ENCODE results near the gene EFS.

Gene EFS

DNA sequence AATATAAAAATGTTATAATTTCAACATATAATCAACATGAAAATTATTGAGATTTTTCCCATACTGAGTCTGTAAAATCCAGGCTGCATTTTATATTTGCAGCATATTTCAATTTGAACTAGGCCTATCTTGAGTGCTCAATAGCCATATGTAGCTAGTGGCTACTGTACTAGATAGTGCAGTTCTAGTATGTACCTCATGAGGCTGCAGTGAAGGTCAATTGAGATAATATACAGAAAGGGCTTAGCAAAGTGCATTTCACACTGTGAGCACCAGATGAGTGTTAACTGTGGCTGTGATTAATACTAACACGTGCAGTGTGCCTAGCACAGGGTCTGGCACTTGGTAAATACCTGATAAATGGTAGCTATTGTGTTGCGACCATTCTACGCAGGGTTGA is 6.9 kb downstream of the EFS start:
- DNase-seq (ENCODE audit: low spot score): no peak

DNA sequence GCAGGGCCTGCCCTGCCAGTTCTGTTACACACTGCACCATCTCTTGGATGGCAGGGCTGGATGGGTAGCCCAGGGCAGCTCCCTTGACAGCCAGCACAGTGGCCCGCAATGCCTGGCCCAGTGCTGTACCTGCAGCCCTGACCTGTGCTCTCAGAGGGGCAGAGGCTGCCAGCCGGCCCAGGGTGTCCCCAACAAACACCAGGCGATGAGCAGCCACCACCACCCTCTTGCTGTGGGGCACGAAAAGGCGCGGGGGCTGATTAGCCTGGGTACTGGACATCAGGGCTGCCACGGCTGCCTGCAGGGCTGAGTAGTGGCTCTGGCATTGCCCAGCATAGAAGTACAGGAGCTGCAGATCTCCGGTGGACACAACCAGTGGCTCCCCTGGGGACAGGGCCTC is 7.7 kb downstream of the EFS start:
- DNase-seq (ENCODE audit: low spot score): no peak

DNA sequence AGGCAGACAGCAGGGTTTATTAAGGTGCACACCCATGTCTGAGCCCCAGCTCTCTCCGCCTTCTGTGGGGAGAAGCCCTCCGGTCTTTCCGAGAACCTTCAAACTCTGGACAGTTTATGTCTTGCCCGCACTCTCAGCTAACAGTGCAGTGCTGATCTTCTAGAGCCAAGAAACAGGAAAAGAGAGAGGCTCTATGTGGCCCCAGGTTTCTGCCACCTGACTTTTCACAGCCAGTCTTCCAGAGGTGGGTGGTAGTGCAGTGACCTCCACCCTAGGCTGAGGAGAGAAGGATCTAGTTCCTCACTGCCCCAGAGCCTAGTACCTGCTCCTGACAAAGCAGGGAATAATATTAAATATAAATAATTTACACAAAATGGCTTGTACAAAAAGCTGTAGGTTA is 8.3 kb downstream of the EFS start:
- DNase-seq (ENCODE audit: low spot score): no peak

DNA sequence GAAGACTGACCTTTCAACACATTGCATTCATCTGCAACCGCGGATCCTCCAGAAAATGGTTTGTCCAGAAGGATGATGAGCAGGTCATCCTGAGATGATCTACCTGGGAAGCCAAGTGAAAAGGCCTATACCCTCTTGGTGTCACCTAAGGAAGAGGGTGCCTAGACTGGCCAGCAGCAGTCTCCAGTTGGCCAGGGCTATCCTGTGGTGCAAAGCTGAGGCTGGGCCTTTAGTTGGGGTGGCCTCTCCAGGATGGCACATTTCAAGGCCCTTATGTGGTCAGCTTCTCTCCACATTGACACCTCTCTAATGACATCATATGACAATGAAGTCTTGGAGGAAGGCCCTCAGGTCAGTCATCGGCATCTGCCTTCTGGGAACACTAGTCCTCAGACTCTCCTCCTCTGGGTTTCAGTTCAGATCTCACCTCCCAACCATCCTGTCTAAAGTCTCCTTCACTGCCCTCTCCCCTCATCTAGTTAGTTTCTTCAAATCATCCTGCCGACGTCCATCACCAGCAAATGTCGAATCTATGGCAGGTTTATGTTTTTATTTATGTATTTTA is 9.0 kb downstream of the EFS start:
- no peak for DNase-seq (ENCODE audit: low spot score)

DNA sequence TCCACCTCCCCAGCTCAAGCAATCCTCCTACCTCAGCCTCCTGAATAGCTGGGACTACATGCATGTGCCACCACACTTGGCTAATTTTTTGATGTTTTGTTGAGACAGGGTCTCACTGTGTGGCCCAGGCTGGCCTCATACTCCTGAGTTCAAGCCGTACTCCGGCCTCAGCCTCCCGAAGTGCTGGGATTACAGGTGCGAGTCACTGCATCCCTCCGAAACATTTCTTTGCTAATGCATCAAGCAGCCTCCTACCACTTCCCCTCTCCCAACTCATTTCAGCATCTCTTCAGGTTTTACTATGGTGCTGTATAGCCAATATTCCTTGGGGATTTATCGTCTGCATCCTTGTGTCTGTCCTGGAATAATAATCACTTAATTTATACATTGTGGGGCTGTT is 10.0 kb downstream of the EFS start:
- no peak for DNase-seq (ENCODE audit: low spot score)

DNA sequence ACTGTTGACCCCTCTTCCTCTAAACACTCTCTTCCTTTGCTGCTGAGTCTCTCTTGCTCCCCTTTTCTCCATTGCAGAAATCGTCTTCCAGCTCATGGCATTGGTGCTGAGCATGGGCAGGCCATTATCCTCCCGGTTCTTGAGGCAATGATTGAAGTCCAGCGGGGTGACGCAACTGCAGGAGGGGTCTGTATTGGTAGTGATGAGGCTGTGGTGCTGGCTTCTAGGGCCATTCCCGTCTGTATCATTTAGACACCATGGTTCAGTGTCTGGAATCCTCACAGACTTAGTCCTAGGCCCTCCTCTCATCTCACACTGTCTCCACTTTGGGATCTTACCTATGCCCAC is 11.6 kb downstream of the EFS start:
- DNase-seq (ENCODE audit: low spot score): no peak

DNA sequence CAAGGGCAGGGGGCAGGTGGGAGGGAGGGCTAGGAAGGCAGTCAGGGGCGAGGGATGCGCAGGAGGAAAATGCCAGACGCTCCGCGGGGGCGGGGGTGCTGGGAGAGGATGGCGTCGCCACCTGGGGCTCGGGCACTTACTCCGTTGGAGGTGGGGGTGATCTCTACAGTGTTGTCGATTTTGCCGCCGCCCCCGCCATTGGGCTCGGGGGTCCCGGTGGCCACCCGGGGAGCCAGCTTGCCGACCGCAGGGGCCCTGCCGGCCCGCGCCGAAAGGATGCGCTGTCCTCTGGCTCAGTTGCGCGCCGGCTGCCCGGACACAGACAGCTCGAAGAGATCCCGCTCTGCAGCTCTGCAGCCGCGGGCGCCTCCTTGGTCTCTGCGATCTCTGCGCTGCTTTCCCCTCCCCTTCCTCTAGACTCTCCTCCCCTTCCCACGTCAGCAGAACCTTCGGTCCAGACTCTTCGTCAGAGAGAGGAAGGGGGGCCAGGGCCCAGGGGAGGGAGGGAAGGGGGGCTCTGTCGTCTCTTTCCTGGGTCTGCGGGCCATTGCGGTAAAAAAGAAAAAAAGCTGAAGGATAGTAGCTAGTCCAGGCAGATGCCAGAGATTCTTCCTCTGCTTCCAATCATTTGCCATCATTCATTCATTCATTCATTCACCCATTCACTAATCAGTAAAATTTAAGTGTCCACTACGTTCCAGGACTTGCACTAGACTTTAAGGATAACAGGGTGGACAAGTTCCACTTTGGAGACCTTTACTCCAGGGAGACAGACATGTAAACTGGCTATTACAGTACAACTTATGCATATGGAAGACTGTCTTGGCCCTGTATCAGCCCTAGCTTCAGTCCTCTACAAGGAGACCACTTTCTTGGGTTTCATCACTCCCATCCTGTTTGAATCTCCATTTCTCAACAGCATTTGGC is 12.2 kb downstream of the EFS start, which contains the start of gene SLC22A17:
Gene SLC22A17 (minus strand): TSS at position 382 of the 927 bp plus-strand sequence.
- no peak for DNase-seq (ENCODE audit: low spot score)

DNA sequence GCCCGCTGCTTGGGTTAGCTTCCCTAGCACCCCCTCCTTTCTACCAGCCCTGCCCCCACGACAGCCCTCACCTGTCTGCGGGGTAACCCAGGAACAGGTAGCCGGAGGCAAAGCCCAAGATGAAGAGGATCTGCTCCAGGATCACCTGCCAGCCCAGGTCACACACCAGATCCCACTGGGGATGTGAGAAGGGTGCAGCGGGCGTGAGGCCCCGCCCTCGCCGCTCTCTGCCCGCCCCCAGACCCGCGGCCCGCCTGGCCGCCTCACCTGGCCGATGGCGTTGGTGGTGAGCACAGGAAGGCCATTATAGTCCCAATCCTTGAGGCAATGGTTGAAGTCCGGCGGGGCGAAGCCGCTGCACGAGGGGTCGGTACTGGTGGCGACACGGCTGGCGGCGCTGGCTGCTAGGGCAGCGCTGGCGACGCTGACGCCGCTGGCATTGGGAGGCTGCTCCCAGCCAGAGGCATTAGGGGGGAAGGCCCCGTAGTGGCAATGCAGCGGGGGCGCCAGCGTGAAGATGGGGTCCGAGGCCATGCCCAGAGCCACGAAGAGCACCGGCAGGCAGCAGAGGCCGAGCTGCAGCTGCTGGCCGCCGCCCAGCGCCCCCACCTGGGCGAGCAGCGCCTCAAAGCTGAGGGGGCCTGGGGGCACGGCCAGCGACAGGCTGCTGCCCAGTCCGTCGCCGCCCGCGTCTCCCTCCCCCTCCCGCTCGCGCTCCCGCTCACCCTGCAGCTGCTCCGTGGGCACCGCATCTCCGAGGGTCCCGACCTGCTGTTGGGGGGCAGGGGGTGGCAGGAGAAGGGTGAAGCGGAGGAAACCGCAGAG is 13.1 kb downstream of the EFS start:
- DNase-seq (ENCODE audit: low spot score): no peak

DNA sequence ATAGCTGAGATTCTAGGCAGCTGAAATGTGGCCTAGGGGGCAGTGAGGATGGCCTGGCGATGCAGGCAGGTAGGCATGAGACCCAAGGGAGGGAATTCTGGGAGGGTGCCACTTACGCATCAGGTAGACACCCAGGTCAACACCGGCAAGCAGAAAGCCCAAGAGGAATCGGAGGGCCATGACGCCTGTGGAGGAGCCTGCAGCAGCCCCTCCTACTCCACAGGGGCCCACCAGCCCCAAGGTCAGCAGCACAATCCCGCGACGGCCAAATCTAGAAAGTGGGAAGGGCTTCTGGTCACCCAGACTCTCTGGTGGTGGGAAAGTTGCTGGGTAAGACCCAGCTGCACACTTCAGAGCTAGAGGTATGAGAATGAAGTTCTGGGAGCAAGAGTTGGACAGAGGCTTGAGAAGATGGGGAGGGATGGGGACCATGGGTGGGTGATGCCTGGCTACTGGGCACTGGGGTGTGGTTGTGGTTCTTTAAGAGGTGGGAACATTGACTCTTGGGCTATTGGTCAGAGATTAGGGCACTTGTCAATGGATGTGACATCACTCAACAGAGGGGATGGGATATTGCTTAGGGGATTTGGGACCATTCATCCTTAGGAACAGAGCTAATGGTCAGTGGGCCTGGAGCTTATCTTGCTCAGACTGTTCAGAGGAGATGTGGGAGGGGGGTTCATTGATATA is 15.7 kb downstream of the EFS start:
- no peak for DNase-seq (ENCODE audit: low spot score)

DNA sequence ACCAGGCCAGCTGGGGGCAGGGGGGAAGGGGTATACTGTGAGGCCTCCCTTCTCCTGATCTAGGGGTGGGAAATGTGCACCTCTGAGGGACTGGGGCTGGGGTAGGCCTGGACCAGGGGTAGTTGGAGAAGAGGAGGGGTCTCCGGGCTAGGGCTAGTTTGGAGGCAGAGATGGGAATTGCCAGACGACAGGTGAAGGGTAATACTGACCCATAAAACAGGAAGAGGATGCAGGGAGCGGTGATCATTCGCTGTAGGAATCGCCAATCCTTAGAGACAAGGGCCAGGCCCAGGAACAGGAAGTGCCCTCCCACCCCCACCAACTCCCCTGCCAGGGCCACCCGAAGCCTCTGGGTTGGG is 16.7 kb downstream of the EFS start:
- DNase-seq (ENCODE audit: low spot score): no peak

DNA sequence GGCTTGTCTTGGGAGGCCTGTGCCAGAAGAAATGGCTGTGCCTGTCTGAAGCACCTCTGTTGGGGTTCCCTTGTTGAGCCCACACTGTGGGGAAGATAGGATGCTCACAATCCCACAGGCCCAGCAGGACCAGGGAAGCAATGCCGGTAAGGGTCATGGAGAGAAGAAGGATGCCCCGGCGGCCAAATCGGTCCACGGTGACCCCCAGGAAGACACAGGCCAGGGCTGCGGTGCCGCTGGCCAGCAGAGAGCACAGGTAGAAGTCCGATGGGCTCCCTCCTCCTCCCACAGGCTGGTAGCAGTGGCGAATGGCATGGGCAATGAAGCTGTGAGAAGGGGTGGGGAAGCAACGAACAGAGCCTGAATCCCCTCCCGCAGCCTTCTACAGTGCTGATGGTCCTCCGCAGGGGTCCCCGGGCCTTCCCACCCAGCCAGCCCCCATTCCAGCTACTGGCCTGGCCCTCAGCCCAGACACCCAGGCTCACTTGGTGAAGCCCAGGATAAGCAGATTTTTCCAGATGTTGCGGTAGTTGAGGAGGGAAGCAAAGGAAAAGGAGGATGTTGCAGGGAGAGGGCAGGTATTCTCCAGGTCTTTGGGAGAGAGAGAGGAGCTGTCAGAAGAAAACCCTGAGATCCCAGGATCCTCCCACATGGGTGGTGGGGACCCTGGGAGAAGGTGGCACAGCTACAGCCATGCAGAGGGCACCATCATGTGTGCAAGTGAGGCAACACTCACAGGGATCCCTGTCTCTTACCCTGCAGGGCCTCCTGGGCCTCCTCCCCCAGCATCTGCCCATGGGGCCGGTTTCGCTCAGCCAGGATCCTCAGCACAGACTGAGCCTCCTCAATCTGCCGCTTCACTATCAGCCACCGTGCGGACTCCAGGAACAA is 17.3 kb downstream of the EFS start:
- DNase-seq (ENCODE audit: low spot score): no peak

DNA sequence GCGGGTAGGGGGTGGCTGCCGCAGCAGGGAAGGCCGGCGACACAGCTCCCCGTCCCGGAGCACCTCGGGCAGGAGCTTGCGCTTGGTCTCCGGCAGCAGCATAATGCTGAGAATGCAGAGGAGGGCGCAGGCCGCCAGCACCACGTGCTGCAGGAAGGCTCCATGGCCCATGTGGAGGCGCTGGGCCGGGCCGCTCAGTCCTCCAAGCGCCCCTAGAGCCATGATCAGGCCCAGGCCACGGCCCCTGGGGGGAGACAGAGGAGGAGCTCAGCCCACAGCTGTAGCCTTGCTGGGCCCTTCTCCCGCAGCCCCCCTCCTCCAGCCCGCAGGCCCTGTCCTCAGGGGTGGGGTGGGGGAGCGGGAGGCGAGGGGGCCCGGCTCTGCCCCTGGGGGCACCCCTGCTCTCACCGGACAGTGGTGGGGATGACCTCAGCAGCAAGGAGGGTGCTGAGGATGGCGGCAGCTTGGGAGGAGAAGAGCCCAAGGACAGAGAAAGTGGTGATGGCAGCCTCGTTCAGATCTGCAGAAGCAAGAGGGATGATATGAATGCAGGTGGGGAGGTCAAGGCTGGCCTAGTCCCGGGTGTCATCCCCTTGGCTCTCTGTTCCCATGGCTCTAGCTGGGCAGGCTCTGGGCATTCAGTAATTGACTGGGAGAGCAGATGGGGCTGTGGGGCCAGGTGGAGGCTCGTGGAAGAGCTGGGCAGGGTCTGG is 18.1 kb downstream of the EFS start:
- DNase-seq (ENCODE audit: low spot score): no peak

DNA sequence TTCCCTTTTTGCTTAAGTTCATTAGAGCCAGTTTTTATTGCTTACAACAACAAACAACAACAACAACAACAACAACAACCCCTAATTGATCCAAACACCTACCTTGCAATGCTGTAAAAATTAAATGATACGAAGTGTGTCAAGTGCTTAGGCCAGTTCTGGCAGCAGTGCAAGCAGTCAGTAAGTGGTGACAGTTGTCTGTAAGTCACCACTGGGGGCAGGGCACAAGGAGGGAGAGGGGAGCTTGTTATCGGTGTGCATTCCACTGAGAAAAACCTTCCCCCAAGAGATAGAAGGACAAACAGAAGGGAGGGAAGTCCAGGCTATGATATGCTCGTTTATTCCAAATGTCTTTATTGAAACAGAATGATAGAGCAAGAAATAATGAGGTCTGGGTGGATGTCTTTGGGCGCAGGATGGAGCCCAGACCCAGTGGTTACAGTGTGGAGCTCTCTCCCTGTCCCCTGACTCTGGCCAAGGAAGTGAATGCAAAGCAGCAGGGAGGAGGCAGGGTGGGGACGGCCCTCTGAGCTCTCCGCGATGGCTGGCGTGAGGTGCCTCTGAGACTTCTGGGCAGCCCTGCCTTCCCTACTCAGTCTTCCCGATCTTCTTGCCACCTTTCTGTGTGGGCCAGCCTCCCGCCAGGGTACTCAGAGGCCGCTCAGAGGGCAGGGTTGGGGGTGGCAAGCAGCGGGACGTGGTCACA is 18.8 kb downstream of the EFS start:
- no peak for DNase-seq (ENCODE audit: low spot score)

DNA sequence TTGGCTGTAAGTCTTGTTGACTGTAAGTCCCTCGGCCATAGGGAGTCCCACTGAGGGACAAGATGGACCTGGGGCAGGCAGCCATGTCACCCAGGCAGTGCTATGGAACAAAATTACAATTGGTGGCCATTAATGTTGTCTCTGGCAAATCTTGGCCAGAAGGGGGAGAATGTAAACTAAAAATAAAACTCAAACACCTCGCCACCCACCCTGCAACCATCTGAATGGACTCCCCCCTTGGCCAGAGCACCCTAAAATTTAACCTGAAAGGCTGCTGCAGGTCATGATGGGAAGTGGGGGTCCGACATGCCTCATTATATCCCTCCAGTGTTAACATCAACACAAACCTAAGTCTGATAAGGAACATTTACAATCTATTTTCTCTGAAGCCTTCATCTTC is 20.5 kb downstream of the EFS start:
- DNase-seq (ENCODE audit: low spot score): no peak

DNA sequence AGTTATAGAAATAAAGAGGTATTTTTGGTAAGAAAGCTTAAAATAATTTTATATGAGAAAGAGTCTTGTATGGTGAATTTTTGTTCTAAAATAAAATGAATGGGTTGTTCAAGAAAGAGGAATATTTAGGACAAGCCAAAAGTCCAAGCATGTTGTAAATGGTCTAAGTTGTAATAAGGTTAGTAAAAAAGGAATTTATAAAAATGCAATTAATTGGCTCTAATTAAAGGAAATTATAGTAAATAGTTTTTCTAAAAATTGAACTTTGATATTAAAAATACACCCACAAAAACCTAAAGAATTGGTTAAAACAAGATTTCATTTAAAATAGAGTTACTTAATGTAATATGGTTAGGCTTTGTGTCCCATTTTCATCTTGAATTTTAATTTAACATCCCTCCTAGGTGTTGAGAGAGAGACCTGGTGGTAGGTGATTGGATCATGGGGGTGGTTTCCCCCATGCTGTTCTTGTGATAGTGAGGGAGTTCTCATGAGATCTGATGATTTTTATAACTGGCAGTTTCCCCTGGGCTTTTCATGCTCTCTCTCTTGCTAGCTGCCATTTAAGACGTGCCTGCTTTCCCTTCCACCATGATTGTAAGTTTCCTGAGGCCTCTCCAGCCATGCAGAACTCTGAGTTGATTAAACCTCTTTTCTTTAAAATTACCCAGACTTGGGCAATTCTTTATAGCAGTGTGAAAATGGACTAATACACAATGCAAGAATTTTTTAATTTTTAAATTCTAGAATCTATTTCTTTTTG is 25.3 kb downstream of the EFS start:
- DNase-seq (ENCODE audit: low spot score): no peak

DNA sequence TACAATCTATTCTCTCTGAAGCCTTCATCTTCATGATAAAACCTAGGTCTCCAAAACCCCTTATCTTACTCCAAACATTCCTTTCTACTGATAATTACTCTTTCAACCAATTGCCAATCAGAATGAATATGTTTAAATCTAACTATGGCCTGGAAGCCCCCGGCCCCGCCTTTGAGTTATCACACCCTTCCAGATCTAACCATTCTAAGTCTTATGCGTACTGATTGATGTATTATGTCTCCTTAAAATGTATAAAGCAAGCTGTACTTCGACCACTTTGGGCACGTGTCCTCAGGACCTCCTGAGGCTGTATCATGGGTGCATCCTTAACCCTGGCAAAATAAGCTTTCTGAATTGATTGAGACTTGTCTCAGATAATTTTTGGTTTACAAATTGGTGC is 29.3 kb downstream of the EFS start:
- no peak for DNase-seq (ENCODE audit: low spot score)

DNA sequence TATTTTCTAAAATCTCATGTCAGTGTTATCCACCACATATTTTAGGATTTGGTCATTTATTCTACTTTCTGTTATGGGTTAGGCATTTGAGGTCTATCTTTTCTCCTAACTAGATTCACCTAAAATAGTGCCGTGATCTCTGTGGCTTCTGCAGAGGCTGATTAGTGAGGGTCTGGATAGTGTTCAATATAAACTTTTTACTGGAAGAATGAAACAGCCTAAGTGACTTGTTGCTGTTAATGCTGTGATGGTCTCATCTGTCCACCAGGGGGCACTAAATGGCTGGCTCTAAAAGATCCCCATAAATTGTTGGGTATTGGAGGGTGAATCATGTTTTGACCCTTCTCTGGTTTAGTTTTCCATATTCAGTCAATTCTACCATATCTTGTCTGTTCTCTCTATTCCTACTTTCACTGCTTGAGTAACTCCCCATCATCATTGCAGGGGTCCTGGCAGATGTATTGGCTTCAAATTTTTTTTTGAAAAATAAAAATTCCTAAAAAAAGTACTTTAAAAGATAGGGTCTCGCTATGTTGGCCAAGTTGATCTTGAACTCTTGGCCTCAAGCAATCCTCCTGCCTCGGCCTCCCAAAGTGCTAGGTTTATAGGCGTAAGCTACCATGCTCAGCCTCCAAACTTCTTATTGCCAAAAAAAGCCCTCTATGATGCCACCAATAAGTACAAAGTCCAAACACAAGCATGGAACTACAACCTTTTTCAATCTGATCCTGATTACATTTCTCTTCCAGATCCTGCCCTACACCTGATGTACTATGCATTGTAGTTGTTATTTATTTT is 36.8 kb downstream of the EFS start:
- peak; percentile 83 for DNase-seq (ENCODE audit: low spot score)

Data from HuH-7 (cell line).